NB4 (cell line): ENCODE data around the gene PDE4D.

Source experiments
- MAX ChIP-seq: IDR thresholded peaks from 2 replicates; pipeline ENCODE4 v1.6.1; 2011; ENCODE audit warnings: low read depth, low read length
- MYC ChIP-seq: IDR thresholded peaks from 2 replicates; pipeline ENCODE4 v1.6.1; 2011; ENCODE audit warnings: low read depth, low read length
- POLR2A ChIP-seq: IDR thresholded peaks from 2 replicates; pipeline ENCODE4 v1.6.1; 2011; ENCODE audit warnings: mild to moderate bottlenecking; ENCODE audit not compliant: insufficient read length; ENCODE audit errors: extremely low read depth
- TF ChIP-seq, protein P1 (sequence below): IDR thresholded peaks from one replicate; pipeline ENCODE4 v1.5.1; 2012; ENCODE audit warnings: low read depth, low read length

GRCh38 chr5:59521476-59521875, 372.1 kb downstream of the PDE4D start:
- TF ChIP-seq, protein P1, sequence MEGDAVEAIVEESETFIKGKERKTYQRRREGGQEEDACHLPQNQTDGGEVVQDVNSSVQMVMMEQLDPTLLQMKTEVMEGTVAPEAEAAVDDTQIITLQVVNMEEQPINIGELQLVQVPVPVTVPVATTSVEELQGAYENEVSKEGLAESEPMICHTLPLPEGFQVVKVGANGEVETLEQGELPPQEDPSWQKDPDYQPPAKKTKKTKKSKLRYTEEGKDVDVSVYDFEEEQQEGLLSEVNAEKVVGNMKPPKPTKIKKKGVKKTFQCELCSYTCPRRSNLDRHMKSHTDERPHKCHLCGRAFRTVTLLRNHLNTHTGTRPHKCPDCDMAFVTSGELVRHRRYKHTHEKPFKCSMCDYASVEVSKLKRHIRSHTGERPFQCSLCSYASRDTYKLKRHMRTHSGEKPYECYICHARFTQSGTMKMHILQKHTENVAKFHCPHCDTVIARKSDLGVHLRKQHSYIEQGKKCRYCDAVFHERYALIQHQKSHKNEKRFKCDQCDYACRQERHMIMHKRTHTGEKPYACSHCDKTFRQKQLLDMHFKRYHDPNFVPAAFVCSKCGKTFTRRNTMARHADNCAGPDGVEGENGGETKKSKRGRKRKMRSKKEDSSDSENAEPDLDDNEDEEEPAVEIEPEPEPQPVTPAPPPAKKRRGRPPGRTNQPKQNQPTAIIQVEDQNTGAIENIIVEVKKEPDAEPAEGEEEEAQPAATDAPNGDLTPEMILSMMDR, result no peak
- no peak for TF ChIP-seq MAX
- TF ChIP-seq MYC, result no peak
- TF ChIP-seq POLR2A, result no peak
